Astrocyte of the spinal cord (primary cell): ENCODE results near the gene GARNL3.

ENCODE experiments used
- DNase-seq: peaks from one replicate; pipeline ENCODE4 v3.0.0; 2011; ENCODE audit warnings: low read depth, low spot score
- H3K4me3 ChIP-seq: 2 replicates; pipeline ENCODE4 v1.5.1; 2011; ENCODE audit warnings: low read depth, mild to moderate bottlenecking, low read length, moderate library complexity
- CTCF ChIP-seq: IDR thresholded peaks from 2 replicates; pipeline ENCODE4 v1.5.1; 2012; ENCODE audit warnings: low read depth, mild to moderate bottlenecking, low read length, inconsistent platforms
- in situ Hi-C: cut with HindIII; loops from 2 replicates; pipeline ENCODE4 v1.10.0; 2017; ENCODE audit warnings: low sequenced_read_pairs

GARNL3 gene

GRCh38 chr9:127237801-127238200, 26.8 kb upstream of the GARNL3 start:
- no peak for DNase-seq
- H3K4me3 ChIP-seq: no peak overlapping the region
- in situ Hi-C loops: no loop called here
- no peak for TF ChIP-seq CTCF

GRCh38 chr9:127241354-127241753, 23.2 kb upstream of the GARNL3 start:
- in situ Hi-C loops: no loop called here
- no peak for TF ChIP-seq CTCF
- no peak for DNase-seq
- no peak overlapping the region for H3K4me3 ChIP-seq

- DNase-seq: peak; percentile 95
- TF ChIP-seq CTCF: no peak
- in situ Hi-C loops: no loop called here
- H3K4me3 ChIP-seq: peak overlapping the region; percentile 73
Observed at GRCh38 chr9:127244609-127245601, 19.7 kb upstream of the GARNL3 start.

GRCh38 chr9:127245637-127246164, 18.9 kb upstream of the GARNL3 start:
- DNase-seq: no peak
- H3K4me3 ChIP-seq: peak overlapping the region; percentile 73
- TF ChIP-seq CTCF: no peak
- in situ Hi-C loops: no loop called here

- no peak for DNase-seq
- in situ Hi-C loops: no loop called here
- no peak for TF ChIP-seq CTCF
- no peak overlapping the region for H3K4me3 ChIP-seq
Observed at GRCh38 chr9:127248241-127248640, 16.3 kb upstream of the GARNL3 start.

GRCh38 chr9:127249877-127250276, 14.7 kb upstream of the GARNL3 start:
- no peak for DNase-seq
- TF ChIP-seq CTCF: no peak
- in situ Hi-C loops: no loop called here
- H3K4me3 ChIP-seq: no peak overlapping the region
